SU-DHL-6 (cell line): ENCODE measurements around the gene DGLUCY.

Experiments
- EZH2phosphoT487 ChIP-seq: fragments of 200-600 bp; sonication (generic), shearing (Covaris generic); conservative IDR thresholded peaks from 2 replicates; pipeline ENCODE4 v1.6.1; 2018; ENCODE audit warnings: mild to moderate bottlenecking, antibody characterized with exemption, low read length, moderate library complexity, mixed read lengths
- TF ChIP-seq, protein P1 (sequence below): fragments of 200-600 bp; sonication (generic); IDR thresholded peaks from one replicate; pipeline ENCODE4 v1.5.1; 2017; ENCODE audit warnings: antibody characterized with exemption, mild to moderate bottlenecking, low read length, moderate library complexity; ENCODE audit not compliant: insufficient read depth, poor library complexity, severe bottlenecking

- TF ChIP-seq, protein P1, sequence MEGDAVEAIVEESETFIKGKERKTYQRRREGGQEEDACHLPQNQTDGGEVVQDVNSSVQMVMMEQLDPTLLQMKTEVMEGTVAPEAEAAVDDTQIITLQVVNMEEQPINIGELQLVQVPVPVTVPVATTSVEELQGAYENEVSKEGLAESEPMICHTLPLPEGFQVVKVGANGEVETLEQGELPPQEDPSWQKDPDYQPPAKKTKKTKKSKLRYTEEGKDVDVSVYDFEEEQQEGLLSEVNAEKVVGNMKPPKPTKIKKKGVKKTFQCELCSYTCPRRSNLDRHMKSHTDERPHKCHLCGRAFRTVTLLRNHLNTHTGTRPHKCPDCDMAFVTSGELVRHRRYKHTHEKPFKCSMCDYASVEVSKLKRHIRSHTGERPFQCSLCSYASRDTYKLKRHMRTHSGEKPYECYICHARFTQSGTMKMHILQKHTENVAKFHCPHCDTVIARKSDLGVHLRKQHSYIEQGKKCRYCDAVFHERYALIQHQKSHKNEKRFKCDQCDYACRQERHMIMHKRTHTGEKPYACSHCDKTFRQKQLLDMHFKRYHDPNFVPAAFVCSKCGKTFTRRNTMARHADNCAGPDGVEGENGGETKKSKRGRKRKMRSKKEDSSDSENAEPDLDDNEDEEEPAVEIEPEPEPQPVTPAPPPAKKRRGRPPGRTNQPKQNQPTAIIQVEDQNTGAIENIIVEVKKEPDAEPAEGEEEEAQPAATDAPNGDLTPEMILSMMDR: no peak
- no peak for TF ChIP-seq EZH2phosphoT487
These were observed 73.4 kb downstream of the DGLUCY start for GRCh38 chr14:91187271-91187670.
